ENCODE measurements around the gene SREBF2. TPM values are rescaled to one million over a fixed set of nuclear protein-coding genes. Genes with fewer than 3 reads are reported as not detected.

SREBF2 gene
- total RNA-seq, 3 donors from 2014 or later (not counting 1 experiment from before 2014, with no cell fraction given), result 101 to 106 (median 105) TPM

DNA sequence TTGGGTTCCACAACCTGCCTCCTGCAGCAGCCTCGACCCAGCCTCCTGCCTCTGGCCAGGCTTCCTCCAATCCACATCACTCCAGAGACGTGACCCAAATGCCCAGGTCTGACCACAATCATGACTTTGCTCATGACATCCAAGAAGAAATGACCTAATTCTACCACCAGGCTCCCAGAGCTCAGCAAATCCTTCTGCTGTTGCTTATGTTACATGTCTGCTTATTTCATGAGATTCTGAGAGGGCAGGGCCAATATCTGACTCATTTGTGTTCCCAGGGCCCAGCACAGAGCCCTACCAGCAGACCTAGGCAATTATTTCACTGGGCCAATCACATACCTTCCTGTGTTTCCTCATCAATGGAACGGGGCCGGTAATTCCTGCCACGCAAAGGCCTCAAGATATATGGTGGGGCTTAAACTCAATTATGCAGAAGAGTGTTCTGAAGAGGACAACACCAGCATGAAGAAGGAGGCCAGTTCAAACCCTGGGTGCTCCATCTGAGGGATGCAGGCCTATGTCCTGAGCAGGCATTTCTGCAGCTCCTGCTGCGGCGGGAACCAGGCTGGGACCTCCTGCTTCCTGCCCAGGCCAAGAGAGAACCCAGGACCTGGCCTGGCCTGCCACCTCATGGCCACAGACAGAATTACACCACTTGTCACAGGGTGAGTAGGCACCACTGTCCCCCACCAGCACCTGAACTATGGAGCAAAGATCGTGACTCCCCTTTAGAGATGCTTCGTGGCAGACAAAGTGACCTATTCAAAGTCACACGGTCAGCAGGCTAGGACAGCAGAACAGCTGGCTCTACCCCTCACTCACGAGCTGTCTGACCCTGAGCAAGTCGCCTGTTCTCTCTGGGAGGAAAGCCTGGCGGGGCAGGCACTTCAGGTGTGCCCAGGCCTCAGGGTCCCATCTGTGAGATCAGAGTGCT lies 108.2 kb downstream of the SREBF2 start:
- Mint-ChIP-seq H3K9me3 (no peaks in the 10 kb centered on the region), H3K4me1 (peaks cover 19 to 29% of the 10 kb centered on the region in 2 donors), H3K27me3 (ENCODE audit: low read depth in 2 of 2) (no peaks in the 10 kb centered on the region), H3K4me3 (no peak overlapping the region), H3K36me3 (no peaks in the 10 kb centered on the region), H3K27ac (peak overlapping the region; percentile 83 to 91)
- ATAC-seq, result peak; percentile 86 to 91 (median 88)
- Histone ChIP-seq H3K4me1 (ENCODE audit: control insufficient read depth, insufficient read depth, low read length) (peaks cover 57% of the 10 kb centered on the region), H3K9me3 (ENCODE audit: control insufficient read depth, insufficient read depth, low read length) (no peaks in the 10 kb centered on the region), H3K27ac (ENCODE audit: low read length) (peak overlapping the region; percentile 98), H3K36me3 (ENCODE audit: control insufficient read depth, insufficient read depth, low read length) (no peaks in the 10 kb centered on the region), H3K27me3 (ENCODE audit: control insufficient read depth, insufficient read depth, low read length) (no peaks in the 10 kb centered on the region), H3K4me3 (ENCODE audit: low read length) (no peak overlapping the region)
- 46% methylated on average over 13 of the region's 13 CpGs for WGBS (ENCODE audit: insufficient coverage)
- DNase-seq, result peak; percentile 83 to 94
- intact Hi-C loops (cut with micrococcal nuclease), result loop anchor here (1.0 kb wide), 4 partner anchors 119 to 275 kb away; no protein-coding TSS in a partner anchor
- TF ChIP-seq, protein P1, sequence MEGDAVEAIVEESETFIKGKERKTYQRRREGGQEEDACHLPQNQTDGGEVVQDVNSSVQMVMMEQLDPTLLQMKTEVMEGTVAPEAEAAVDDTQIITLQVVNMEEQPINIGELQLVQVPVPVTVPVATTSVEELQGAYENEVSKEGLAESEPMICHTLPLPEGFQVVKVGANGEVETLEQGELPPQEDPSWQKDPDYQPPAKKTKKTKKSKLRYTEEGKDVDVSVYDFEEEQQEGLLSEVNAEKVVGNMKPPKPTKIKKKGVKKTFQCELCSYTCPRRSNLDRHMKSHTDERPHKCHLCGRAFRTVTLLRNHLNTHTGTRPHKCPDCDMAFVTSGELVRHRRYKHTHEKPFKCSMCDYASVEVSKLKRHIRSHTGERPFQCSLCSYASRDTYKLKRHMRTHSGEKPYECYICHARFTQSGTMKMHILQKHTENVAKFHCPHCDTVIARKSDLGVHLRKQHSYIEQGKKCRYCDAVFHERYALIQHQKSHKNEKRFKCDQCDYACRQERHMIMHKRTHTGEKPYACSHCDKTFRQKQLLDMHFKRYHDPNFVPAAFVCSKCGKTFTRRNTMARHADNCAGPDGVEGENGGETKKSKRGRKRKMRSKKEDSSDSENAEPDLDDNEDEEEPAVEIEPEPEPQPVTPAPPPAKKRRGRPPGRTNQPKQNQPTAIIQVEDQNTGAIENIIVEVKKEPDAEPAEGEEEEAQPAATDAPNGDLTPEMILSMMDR (IDR thresholded peaks at IDR 0.05), result peak; percentile 88

DNA sequence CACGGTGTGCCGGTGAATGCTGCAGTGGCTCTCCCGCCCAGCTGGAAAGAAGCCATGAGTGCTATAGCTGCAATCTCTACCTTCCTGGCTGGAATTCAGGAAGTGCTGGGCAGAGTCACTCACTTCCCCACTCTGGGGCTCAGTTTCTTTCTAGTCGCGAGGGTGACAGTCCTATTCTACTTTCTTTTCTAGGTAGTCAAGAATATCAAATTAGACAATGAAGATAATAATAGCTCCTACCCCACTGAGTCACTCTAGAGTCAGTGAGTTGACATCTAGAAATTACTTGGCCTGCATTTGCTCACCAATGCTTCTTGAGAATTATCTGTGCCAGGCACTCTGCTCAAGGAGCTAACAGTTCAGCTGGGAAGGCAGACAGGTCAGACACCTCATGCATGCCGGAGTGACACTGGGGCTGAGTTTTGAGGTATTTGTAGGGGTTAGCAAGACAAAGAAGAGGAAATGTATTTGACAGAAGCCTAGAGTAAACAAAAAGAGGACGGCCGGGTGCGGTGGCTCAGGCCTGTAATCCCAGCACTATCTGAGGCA lies 110.8 kb downstream of the SREBF2 start:
- 92% methylated on average over 7 of the region's 9 CpGs for WGBS (ENCODE audit: insufficient coverage)
- H3K4me3 Mint-ChIP-seq, result peak overlapping the region; percentile 45
- no peak overlapping the region for H3K4me3 ChIP-seq (ENCODE audit: low read length)
- peaks cover 21 to 40% of the 10 kb centered on the region in 2 donors for H3K4me1 Mint-ChIP-seq
- H3K27ac ChIP-seq (ENCODE audit: low read length), result no peak overlapping the region
- no peaks in the 10 kb centered on the region for H3K36me3 ChIP-seq (ENCODE audit: control insufficient read depth, insufficient read depth, low read length)
- H3K9me3 ChIP-seq (ENCODE audit: control insufficient read depth, insufficient read depth, low read length), result no peaks in the 10 kb centered on the region
- H3K27me3 Mint-ChIP-seq (ENCODE audit: low read depth in 2 of 2), result no peaks in the 10 kb centered on the region
- H3K36me3 Mint-ChIP-seq, result no peaks in the 10 kb centered on the region
- H3K4me1 ChIP-seq (ENCODE audit: control insufficient read depth, insufficient read depth, low read length), result peaks cover 50% of the 10 kb centered on the region
- ATAC-seq (no peak), DNase-seq (peak in 1 of 2 donors; percentile 6)
- no peak overlapping the region for H3K27ac Mint-ChIP-seq
- TF ChIP-seq, protein P1 (IDR thresholded peaks at IDR 0.05), result no peak
- intact Hi-C loops (cut with micrococcal nuclease), result no loop called here
- no peaks in the 10 kb centered on the region for H3K9me3 Mint-ChIP-seq
- no peaks in the 10 kb centered on the region for H3K27me3 ChIP-seq (ENCODE audit: control insufficient read depth, insufficient read depth, low read length)

DNA sequence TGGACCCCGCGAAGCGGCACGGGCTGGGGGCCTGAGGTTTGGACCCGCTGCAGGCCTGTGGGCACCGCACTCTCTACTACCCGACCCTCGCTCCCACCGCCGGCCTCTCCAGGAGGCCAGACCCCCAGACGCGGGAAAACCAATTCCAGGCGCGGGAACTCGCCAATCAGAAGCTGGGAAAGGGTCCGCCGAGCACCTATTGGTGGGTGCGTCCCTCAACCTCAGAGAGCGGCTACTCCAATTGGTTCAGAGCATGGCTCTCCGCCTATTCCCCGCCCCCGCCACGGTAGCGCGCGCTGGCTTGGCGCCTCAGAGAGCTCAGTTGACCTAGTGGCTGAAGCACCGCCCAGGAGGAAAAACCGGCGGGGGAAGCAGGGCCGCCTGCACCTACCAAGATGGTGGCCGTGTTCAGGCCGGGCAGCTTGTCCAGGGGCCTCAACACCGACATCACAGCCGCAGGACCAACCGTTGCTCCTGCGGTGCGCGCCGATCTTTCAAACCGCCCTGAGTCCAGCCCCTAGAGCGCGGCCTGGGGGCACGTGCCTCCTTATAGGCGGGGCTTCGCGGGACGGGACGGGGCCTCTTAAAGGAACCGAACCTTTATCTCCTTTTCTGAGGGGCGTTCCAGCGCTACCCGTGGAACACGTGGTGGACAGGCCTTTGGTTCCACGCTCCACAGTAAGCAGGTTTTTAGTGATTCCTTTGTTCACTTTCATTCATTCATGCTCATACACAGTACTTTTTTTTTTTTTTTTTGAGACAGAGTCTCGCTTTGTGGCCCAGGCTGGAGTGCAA lies 113.9 kb downstream of the SREBF2 start, which contains the start of gene CENPM:
Gene CENPM (minus strand): TSS at position 524 of the 795 bp plus-strand sequence. CDS start 76 bp downstream, at position 448.
- intact Hi-C loops (cut with micrococcal nuclease), result loop anchor here (2.0 kb wide), 1 partner anchor 114 kb away; the partner anchor contains the start of gene SREBF2
- DNase-seq (peak; percentile 82 to 89), ATAC-seq (peak; percentile 93 to 94 (median 94))
- H3K9me3 Mint-ChIP-seq, result no peaks in the 10 kb centered on the region
- no peaks in the 10 kb centered on the region for H3K27me3 Mint-ChIP-seq (ENCODE audit: low read depth in 2 of 2)
- 1% methylated on average over 56 of the region's 56 CpGs for WGBS (ENCODE audit: insufficient coverage)
- H3K36me3 ChIP-seq (ENCODE audit: control insufficient read depth, insufficient read depth, low read length), result no peaks in the 10 kb centered on the region
- H3K9me3 ChIP-seq (ENCODE audit: control insufficient read depth, insufficient read depth, low read length), result no peaks in the 10 kb centered on the region
- TF ChIP-seq, protein P1 (IDR thresholded peaks at IDR 0.05), result no peak
- peak within 1 kb of the TSS; percentile 63 for H3K4me3 ChIP-seq (ENCODE audit: low read length)
- H3K4me3 Mint-ChIP-seq, result peak within 1 kb of the TSS; percentile 89
- peaks cover 8 to 17% of the 10 kb centered on the region in 2 donors for H3K4me1 Mint-ChIP-seq
- peak within 1 kb of the TSS; percentile 36 to 76 for H3K27ac Mint-ChIP-seq
- peaks cover 21% of the 10 kb centered on the region for H3K4me1 ChIP-seq (ENCODE audit: control insufficient read depth, insufficient read depth, low read length)
- H3K27ac ChIP-seq (ENCODE audit: low read length), result peak within 1 kb of the TSS; percentile 36
- no peaks in the 10 kb centered on the region for H3K27me3 ChIP-seq (ENCODE audit: control insufficient read depth, insufficient read depth, low read length)
- no peaks in the 10 kb centered on the region for H3K36me3 Mint-ChIP-seq

All from natural killer cell (primary cell).